ENCODE results near the gene ADAMTS17. TPM values are rescaled to one million over a fixed set of nuclear protein-coding genes. Genes with fewer than 3 reads are reported as not detected.

ADAMTS17 gene
- total RNA-seq, 6 experiments from 2014 or later: 14.6 to 34.7 (median 24.2) TPM

GRCh38 chr15:100330629-100331215 lies 11.1 kb downstream of the ADAMTS17 start:
- H3K9me3 ChIP-seq: no peaks in the 10 kb centered on the region
- no peaks in the 10 kb centered on the region for H3K27me3 ChIP-seq
- ATAC-seq (peak; percentile 11 to 42 (median 35)), DNase-seq (no peak)
- H3K4me1 ChIP-seq: no peaks in the 10 kb centered on the region
- 78% methylated on average over 10 of the region's 12 CpGs for WGBS (ENCODE audit: insufficient coverage, low coverage, low lambda C conversion rate, missing lambda C conversion rate)
- no peak overlapping the region for H3K27ac ChIP-seq
- no peak for TF ChIP-seq CTCF (IDR thresholded peaks at IDR 0.05)
- no peak for TF ChIP-seq POLR2A (IDR thresholded peaks at IDR 0.05)
- H3K36me3 ChIP-seq: peaks cover 0 to 6% (median 0%) of the 10 kb centered on the region in 4 donors
- no peak overlapping the region for H3K4me3 ChIP-seq
- intact Hi-C loops (cut with DNase I): loop anchor here in 1 of 2 donors (10.0 kb wide), 1 partner anchor 396 kb away; no protein-coding TSS in a partner anchor

- Histone ChIP-seq H3K4me3 (no peak overlapping the region), H3K9me3 (no peaks in the 10 kb centered on the region), H3K4me1 (no peaks in the 10 kb centered on the region), H3K36me3 (peaks cover 0 to 6% (median 0%) of the 10 kb centered on the region in 4 donors), H3K27me3 (no peaks in the 10 kb centered on the region), H3K27ac (no peak overlapping the region)
- intact Hi-C loops (cut with DNase I): loop anchor here in 1 of 2 donors (10.0 kb wide), 1 partner anchor 395 kb away; no protein-coding TSS in a partner anchor
- WGBS (ENCODE audit: insufficient coverage, low coverage, low lambda C conversion rate, missing lambda C conversion rate): 55% methylated on average over 9 of the region's 10 CpGs
- no peak for TF ChIP-seq CTCF (IDR thresholded peaks at IDR 0.05)
- TF ChIP-seq POLR2A (IDR thresholded peaks at IDR 0.05): no peak
- DNase-seq: no peak
- ATAC-seq: peak in 1 of 4 donors; percentile 16
Measured at GRCh38 chr15:100330221-100330620, 11.6 kb downstream of the ADAMTS17 start.

GRCh38 chr15:100328796-100329195 lies 13.0 kb downstream of the ADAMTS17 start:
- TF ChIP-seq CTCF (IDR thresholded peaks at IDR 0.05): no peak
- TF ChIP-seq POLR2A (IDR thresholded peaks at IDR 0.05): no peak
- Histone ChIP-seq H3K36me3 (peaks cover 0 to 6% (median 2%) of the 10 kb centered on the region in 4 donors), H3K9me3 (no peaks in the 10 kb centered on the region), H3K4me1 (no peaks in the 10 kb centered on the region), H3K27ac (no peak overlapping the region), H3K27me3 (no peaks in the 10 kb centered on the region), H3K4me3 (no peak overlapping the region)
- intact Hi-C loops (cut with DNase I): no loop called here
- no peak for DNase-seq
- 77% methylated on average over 4 of the region's 9 CpGs for WGBS (ENCODE audit: insufficient coverage, low coverage, low lambda C conversion rate, missing lambda C conversion rate)
- no peak for ATAC-seq

GRCh38 chr15:100318880-100319279 lies 22.9 kb downstream of the ADAMTS17 start:
- H3K9me3 ChIP-seq: no peaks in the 10 kb centered on the region
- no peak for ATAC-seq
- TF ChIP-seq POLR2A (IDR thresholded peaks at IDR 0.05) (no peak), CTCF (IDR thresholded peaks at IDR 0.05) (no peak)
- H3K4me3 ChIP-seq: no peak overlapping the region
- H3K36me3 ChIP-seq: peaks cover 0 to 7% (median 2%) of the 10 kb centered on the region in 4 donors
- H3K4me1 ChIP-seq: no peaks in the 10 kb centered on the region
- H3K27me3 ChIP-seq: no peaks in the 10 kb centered on the region
- no peak overlapping the region for H3K27ac ChIP-seq
- no peak for DNase-seq
- intact Hi-C loops (cut with DNase I): no loop called here
- WGBS (ENCODE audit: insufficient coverage, low coverage, low lambda C conversion rate, missing lambda C conversion rate): 70% methylated on average over 3 of the region's 4 CpGs

Measured in right lobe of liver (tissue), 6 donors.